Neural progenitor cell (in vitro differentiated cells): ENCODE measurements around the gene LDLRAD2.

Experiments used
- CTCF ChIP-seq: fragments of 200-600 bp; sonication (generic); IDR thresholded peaks from 2 replicates; pipeline ENCODE4 v1.5.1; 2017; ENCODE audit warnings: antibody characterized with exemption, mild to moderate bottlenecking
- EZH2 ChIP-seq: fragments of 200-600 bp; sonication (generic); IDR thresholded peaks from 2 replicates; pipeline ENCODE4 v1.6.1; 2017; ENCODE audit warnings: antibody characterized with exemption, mild to moderate bottlenecking, moderate library complexity
- EZH2phosphoT487 ChIP-seq: fragments of 200-600 bp; sonication (generic); IDR thresholded peaks from 2 replicates; pipeline ENCODE4 v1.6.1; 2017; ENCODE audit warnings: antibody characterized with exemption

- TF ChIP-seq CTCF, result no peak
- TF ChIP-seq EZH2phosphoT487, result no peak
- no peak for TF ChIP-seq EZH2
These were observed 1.5 kb downstream of the LDLRAD2 start for GRCh38 chr1:21813542-21813941.
